ENCODE results near the gene RAB31.
"Not testable (repeated sequence)": the region's sequence is repeated elsewhere in the genome, so short reads cannot be mapped to it uniquely, and the experiment has no call there.

GRCh38 chr18:9899550-9899930, 191.4 kb downstream of the RAB31 start:
- TF ChIP-seq CTCF, POLR2A, EP300 (IDR thresholded peaks at IDR 0.05): not testable (repeated sequence)

Data from upper lobe of left lung (tissue), 4 donors.